GM18858 (cell line): Measurements from ENCODE around the gene IFT88.

Experiments
- ATAC-seq: cut with Tn5 transposase; IDR thresholded peaks from one replicate; pipeline ENCODE4 v1.9.1; 2021; ENCODE audit not compliant: unreplicated experiment

The IFT88 gene

GRCh38 chr13:20714563-20715329, 147.8 kb downstream of the IFT88 start:
- ATAC-seq, result no peak

- no peak for ATAC-seq
Measured at GRCh38 chr13:20715330-20715712, 148.4 kb downstream of the IFT88 start.

GRCh38 chr13:20716951-20717350, 150.0 kb downstream of the IFT88 start:
- no peak for ATAC-seq

GRCh38 chr13:20717581-20718542, 150.9 kb downstream of the IFT88 start:
- no peak for ATAC-seq

GRCh38 chr13:20718958-20719566, 152.1 kb downstream of the IFT88 start:
- no peak for ATAC-seq

GRCh38 chr13:20719783-20720182, 152.8 kb downstream of the IFT88 start:
- no peak for ATAC-seq

GRCh38 chr13:20720499-20720898, 153.5 kb downstream of the IFT88 start:
- no peak for ATAC-seq

- ATAC-seq, result no peak
Measured at GRCh38 chr13:20721058-20721453, 154.1 kb downstream of the IFT88 start.

- no peak for ATAC-seq
Measured at GRCh38 chr13:20721454-20722357, 154.7 kb downstream of the IFT88 start.

GRCh38 chr13:20727856-20728255, 160.9 kb downstream of the IFT88 start:
- ATAC-seq, result no peak

GRCh38 chr13:20728579-20729311, 161.8 kb downstream of the IFT88 start:
- ATAC-seq, result no peak

- no peak for ATAC-seq
Measured at GRCh38 chr13:20729633-20730585, 163.0 kb downstream of the IFT88 start.

GRCh38 chr13:20738616-20739015, 171.7 kb downstream of the IFT88 start:
- ATAC-seq, result no peak

- no peak for ATAC-seq
Measured at GRCh38 chr13:20740021-20740420, 173.1 kb downstream of the IFT88 start.
